Upper lobe of left lung (tissue), 4 donors: ENCODE data around the gene MTA2.

Experiments used
- EP300 ChIP-seq, 4 donors: sonication (generic); formaldehyde crosslinking; IDR thresholded peaks; one replicate each; pipeline ENCODE4 v1.5.1; 2017; ENCODE audit warnings: antibody characterized with exemption in 4 of 4, control low read depth in 2 of 4
- POLR2A ChIP-seq, 4 donors: fragments of 450-650 bp; IDR thresholded peaks; one replicate each; pipeline ENCODE4 v1.5.1; 2016 to 2017; ENCODE audit warnings: antibody characterized with exemption in 4 of 4, mild to moderate bottlenecking in 2 of 4
- POLR2AphosphoS5 ChIP-seq, 2 donors: sonication (generic); formaldehyde crosslinking; IDR thresholded peaks; one replicate each; pipeline ENCODE4 v1.5.1; 2017; ENCODE audit warnings: antibody characterized with exemption in 2 of 2
- TF ChIP-seq, protein P1 (sequence below), 6 experiments: fragments of 450-650 bp in 4 of 6; fragments of 200-600 bp in 2 of 6; sonication (generic) in 2 of 6; IDR thresholded peaks; one replicate each; pipeline ENCODE4 v1.5.1; 2016 to 2019; ENCODE audit warnings: antibody characterized with exemption in 6 of 6

DNA sequence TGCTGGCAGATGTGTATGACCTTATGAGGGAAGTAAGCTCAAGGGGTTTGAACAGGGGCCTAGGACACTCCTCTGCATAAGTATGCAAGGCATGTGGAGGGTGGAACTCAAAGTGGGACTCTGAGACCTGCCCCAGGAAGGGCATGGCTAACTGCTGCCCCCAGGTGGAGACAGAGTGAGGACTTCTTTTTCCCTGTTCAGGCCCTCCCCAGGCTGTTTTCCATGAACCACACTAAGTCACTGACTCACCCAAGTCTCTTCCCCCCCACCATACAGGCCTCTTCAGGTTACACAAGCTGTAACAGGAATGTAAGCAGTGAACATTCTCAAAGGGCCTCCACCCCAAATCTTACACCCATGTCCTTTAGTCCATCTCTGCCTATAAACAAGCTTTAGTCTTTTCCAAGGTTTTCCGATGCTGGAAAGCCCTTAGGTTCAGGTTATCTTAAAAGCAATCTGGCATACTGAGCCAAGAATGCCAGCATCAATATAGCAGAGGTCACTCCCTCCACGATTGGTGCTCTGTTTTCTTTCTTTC, 41.0 kb downstream of the MTA2 start:
- TF ChIP-seq, protein P1, sequence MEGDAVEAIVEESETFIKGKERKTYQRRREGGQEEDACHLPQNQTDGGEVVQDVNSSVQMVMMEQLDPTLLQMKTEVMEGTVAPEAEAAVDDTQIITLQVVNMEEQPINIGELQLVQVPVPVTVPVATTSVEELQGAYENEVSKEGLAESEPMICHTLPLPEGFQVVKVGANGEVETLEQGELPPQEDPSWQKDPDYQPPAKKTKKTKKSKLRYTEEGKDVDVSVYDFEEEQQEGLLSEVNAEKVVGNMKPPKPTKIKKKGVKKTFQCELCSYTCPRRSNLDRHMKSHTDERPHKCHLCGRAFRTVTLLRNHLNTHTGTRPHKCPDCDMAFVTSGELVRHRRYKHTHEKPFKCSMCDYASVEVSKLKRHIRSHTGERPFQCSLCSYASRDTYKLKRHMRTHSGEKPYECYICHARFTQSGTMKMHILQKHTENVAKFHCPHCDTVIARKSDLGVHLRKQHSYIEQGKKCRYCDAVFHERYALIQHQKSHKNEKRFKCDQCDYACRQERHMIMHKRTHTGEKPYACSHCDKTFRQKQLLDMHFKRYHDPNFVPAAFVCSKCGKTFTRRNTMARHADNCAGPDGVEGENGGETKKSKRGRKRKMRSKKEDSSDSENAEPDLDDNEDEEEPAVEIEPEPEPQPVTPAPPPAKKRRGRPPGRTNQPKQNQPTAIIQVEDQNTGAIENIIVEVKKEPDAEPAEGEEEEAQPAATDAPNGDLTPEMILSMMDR (IDR thresholded peaks at IDR 0.05), result peak; percentile 79 to 92 (median 86)
- TF ChIP-seq EP300 (IDR thresholded peaks at IDR 0.05) (peak in 2 of 4 donors; percentile 38 to 43), POLR2A (IDR thresholded peaks at IDR 0.05) (no peak), POLR2AphosphoS5 (IDR thresholded peaks at IDR 0.05) (peak; percentile 54 to 77)
